ENCODE results near the gene C3orf20. TPM values are rescaled to one million over a fixed set of nuclear protein-coding genes. Genes with fewer than 3 reads are reported as not detected.

The C3orf20 gene
- total RNA-seq, 4 donors from 2014 or later, result 0.11 TPM; not detected in 3

GRCh38 chr3:14765576-14766427 lies 90.9 kb downstream of the C3orf20 start:
- H3K4me1 ChIP-seq, result no peaks in the 10 kb centered on the region
- H3K27me3 ChIP-seq, result no peaks in the 10 kb centered on the region
- peak; percentile 78 for DNase-seq (ENCODE audit: extremely low spot score)
- TF ChIP-seq POLR2AphosphoS5 (IDR thresholded peaks at IDR 0.05) (no peak), EP300 (IDR thresholded peaks at IDR 0.05) (no peak), POLR2A (IDR thresholded peaks at IDR 0.05; ENCODE audit: low read depth) (no peak), CTCF (IDR thresholded peaks at IDR 0.05) (no peak)
- H3K36me3 ChIP-seq, result no peaks in the 10 kb centered on the region
- 98% methylated on average over 6 of the region's 9 CpGs for WGBS
- no peak overlapping the region for H3K4me3 ChIP-seq
- intact Hi-C loops (cut with DNase I), result no loop called here
- no peaks in the 10 kb centered on the region for H3K9me3 ChIP-seq
- H3K27ac ChIP-seq (replicated peaks in 1 of 4), result no peak overlapping the region

GRCh38 chr3:14766428-14767244 lies 91.7 kb downstream of the C3orf20 start:
- Histone ChIP-seq H3K36me3 (no peaks in the 10 kb centered on the region), H3K9me3 (no peaks in the 10 kb centered on the region), H3K27ac (replicated peaks in 1 of 4) (no peak overlapping the region), H3K4me1 (no peaks in the 10 kb centered on the region), H3K4me3 (no peak overlapping the region), H3K27me3 (no peaks in the 10 kb centered on the region)
- 90% methylated on average over 12 of the region's 23 CpGs for WGBS
- peak; percentile 80 for DNase-seq (ENCODE audit: extremely low spot score)
- TF ChIP-seq EP300 (IDR thresholded peaks at IDR 0.05) (no peak), POLR2A (IDR thresholded peaks at IDR 0.05; ENCODE audit: low read depth) (no peak), POLR2AphosphoS5 (IDR thresholded peaks at IDR 0.05) (no peak), CTCF (IDR thresholded peaks at IDR 0.05) (no peak)
- intact Hi-C loops (cut with DNase I), result no loop called here

GRCh38 chr3:14767245-14768051 lies 92.5 kb downstream of the C3orf20 start:
- H3K27me3 ChIP-seq, result no peaks in the 10 kb centered on the region
- WGBS, result 83% methylated on average over 9 of the region's 9 CpGs
- H3K4me1 ChIP-seq, result no peaks in the 10 kb centered on the region

GRCh38 chr3:14768182-14768790 lies 93.3 kb downstream of the C3orf20 start:
- H3K9me3 ChIP-seq, result no peaks in the 10 kb centered on the region
- no peak overlapping the region for H3K4me3 ChIP-seq
- no peaks in the 10 kb centered on the region for H3K36me3 ChIP-seq
- TF ChIP-seq EP300 (IDR thresholded peaks at IDR 0.05), result no peak
- no peak for TF ChIP-seq POLR2A (IDR thresholded peaks at IDR 0.05; ENCODE audit: low read depth)
- intact Hi-C loops (cut with DNase I), result no loop called here
- H3K27ac ChIP-seq (replicated peaks in 1 of 4), result no peak overlapping the region
- peak; percentile 90 for DNase-seq (ENCODE audit: extremely low spot score)
- WGBS, result 94% methylated on average over 10 of the region's 11 CpGs
- no peaks in the 10 kb centered on the region for H3K27me3 ChIP-seq
- no peaks in the 10 kb centered on the region for H3K4me1 ChIP-seq

More at GRCh38 chr3:14767245-14768051, 92.5 kb downstream of the C3orf20 start:
- intact Hi-C loops (cut with DNase I), result no loop called here
- Histone ChIP-seq H3K4me3 (no peak overlapping the region), H3K27ac (replicated peaks in 1 of 4) (no peak overlapping the region), H3K36me3 (no peaks in the 10 kb centered on the region), H3K9me3 (no peaks in the 10 kb centered on the region)
- peak; percentile 91 for DNase-seq (ENCODE audit: extremely low spot score)
- no peak for TF ChIP-seq EP300 (IDR thresholded peaks at IDR 0.05)
- no peak for TF ChIP-seq POLR2A (IDR thresholded peaks at IDR 0.05; ENCODE audit: low read depth)

GRCh38 chr3:14768881-14769280 lies 93.9 kb downstream of the C3orf20 start:
- Histone ChIP-seq H3K4me1 (no peaks in the 10 kb centered on the region), H3K36me3 (no peaks in the 10 kb centered on the region), H3K27me3 (no peaks in the 10 kb centered on the region), H3K27ac (replicated peaks in 1 of 4) (no peak overlapping the region), H3K9me3 (no peaks in the 10 kb centered on the region), H3K4me3 (no peak overlapping the region)
- peak; percentile 90 for DNase-seq (ENCODE audit: extremely low spot score)
- TF ChIP-seq EP300 (IDR thresholded peaks at IDR 0.05), result no peak
- intact Hi-C loops (cut with DNase I), result no loop called here
- WGBS, result 88% methylated on average over 6 of the region's 6 CpGs
